ENCODE results near the gene RUSF1. TPM values are rescaled to one million over a fixed set of nuclear protein-coding genes. Genes with fewer than 3 reads are reported as not detected.

RUSF1 gene
- total RNA-seq, 1 donor from 2014 or later: 54.9 TPM

DNA sequence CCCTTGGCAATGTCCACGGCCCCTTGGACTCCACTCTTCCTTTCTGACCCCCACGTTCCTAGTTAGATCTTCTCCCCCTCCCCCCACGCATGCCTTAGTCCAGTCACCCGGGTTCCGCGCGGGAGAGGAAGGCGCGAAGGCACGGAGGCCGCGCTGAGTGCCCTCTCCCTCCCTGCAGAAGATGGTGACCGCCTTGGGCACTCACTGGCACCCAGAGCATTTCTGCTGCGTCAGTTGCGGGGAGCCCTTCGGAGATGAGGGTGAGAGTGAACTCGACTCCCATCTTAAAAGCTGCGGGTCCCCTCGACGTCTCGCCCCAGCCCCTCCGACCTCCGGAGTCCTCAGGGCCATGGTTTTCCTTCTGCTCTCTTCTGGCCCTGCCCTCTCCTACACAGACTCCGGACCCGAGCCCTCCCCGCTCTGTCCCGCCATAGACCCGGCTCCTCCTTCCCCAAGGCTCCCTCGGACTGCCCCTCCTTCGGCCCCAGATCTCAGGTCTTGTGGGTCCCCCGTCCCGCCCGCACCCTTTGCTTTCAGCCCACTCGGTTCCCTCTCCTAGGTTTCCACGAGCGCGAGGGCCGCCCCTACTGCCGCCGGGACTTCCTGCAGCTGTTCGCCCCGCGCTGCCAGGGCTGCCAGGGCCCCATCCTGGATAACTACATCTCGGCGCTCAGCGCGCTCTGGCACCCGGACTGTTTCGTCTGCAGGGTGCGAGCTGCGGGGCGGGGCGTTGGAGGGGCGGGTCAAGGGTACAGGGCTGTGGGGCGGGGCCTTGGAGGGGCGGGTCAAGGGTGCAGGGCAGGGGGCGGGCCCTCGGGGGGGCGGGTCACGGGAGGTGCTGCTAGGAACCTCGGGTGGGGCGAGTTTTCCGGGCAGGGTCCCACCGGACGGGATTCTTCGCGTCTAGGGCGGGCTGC is 31.6 kb downstream of the RUSF1 start:
- peak overlapping the region; percentile 84 for H3K27ac ChIP-seq
- no peaks in the 10 kb centered on the region for H3K27me3 ChIP-seq (ENCODE audit: low read depth)
- no peaks in the 10 kb centered on the region for H3K9me3 ChIP-seq
- ATAC-seq (peak; percentile 88 to 89), DNase-seq (peak; percentile 94)
- peaks cover 39% of the 10 kb centered on the region for H3K4me1 ChIP-seq
- TF ChIP-seq, protein P1, sequence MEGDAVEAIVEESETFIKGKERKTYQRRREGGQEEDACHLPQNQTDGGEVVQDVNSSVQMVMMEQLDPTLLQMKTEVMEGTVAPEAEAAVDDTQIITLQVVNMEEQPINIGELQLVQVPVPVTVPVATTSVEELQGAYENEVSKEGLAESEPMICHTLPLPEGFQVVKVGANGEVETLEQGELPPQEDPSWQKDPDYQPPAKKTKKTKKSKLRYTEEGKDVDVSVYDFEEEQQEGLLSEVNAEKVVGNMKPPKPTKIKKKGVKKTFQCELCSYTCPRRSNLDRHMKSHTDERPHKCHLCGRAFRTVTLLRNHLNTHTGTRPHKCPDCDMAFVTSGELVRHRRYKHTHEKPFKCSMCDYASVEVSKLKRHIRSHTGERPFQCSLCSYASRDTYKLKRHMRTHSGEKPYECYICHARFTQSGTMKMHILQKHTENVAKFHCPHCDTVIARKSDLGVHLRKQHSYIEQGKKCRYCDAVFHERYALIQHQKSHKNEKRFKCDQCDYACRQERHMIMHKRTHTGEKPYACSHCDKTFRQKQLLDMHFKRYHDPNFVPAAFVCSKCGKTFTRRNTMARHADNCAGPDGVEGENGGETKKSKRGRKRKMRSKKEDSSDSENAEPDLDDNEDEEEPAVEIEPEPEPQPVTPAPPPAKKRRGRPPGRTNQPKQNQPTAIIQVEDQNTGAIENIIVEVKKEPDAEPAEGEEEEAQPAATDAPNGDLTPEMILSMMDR (IDR thresholded peaks at IDR 0.05): no peak
- intact Hi-C loops (cut with DNase I): no loop called here
- peaks cover 38% of the 10 kb centered on the region for H3K36me3 ChIP-seq
- H3K4me3 ChIP-seq: peak overlapping the region; percentile 63

DNA sequence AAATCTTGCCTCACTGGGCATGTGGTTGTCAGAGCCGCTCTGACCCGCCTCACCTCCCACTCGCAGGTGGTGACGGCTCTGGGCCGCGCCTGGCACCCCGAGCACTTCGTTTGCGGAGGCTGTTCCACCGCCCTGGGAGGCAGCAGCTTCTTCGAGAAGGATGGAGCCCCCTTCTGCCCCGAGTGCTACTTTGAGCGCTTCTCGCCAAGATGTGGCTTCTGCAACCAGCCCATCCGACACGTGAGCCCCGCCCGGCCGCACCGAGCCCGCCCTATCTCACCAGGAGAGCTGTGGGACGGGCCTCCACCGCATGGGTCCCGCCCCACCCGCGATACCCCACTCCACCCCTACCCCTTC is 32.3 kb downstream of the RUSF1 start:
- TF ChIP-seq, protein P1 (IDR thresholded peaks at IDR 0.05): no peak
- DNase-seq: peak; percentile 75
- intact Hi-C loops (cut with DNase I): no loop called here

DNA sequence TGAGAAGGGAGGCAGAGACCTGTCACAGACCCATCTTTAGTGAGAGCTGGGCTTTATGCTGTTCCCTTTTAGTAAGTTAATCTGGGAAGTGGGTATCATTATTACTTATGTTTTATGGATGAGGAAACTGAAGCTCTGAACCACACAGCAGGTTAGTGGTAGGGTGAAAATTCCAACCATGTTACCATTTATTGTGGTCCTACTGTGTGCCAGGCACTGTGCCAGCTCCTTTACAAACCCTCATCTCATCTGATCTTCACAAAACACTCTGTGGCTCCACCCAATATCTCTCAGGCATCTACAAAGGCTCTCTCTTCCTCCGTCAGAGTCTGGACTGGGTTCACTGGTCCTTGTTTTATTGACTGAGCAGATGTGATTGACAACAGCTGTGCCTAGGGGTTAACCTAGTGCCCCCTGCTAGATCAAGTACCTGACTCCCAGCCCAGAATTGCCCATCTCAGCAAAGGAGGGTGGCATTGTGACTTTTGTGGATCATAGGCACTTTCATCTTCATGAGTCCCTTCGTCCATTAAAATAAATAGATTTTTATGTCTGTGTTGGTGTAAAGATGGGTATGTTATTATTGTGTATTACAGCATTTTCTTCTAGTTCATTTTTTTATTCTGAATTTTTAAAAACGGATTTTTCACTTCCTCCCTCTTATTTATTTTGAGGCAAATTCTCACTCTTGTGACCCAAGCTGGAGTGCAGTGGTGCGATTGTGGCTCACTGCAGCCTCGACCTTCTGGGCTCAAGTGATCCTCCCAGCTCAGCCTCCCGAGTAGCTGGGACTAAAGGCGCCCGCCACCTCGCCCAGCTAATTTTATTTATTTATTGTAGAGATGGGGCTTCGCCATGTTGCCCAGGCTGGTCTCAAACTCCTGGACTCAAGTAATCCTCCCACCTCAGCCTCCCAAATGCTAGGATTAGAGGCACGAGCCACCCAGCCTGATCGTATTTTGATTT is 33.1 kb downstream of the RUSF1 start:
- DNase-seq: no peak
- ATAC-seq: no peak
- TF ChIP-seq, protein P1 (IDR thresholded peaks at IDR 0.05): no peak
- Histone ChIP-seq H3K9me3 (no peaks in the 10 kb centered on the region), H3K36me3 (peaks cover 38% of the 10 kb centered on the region), H3K4me3 (no peak overlapping the region), H3K27ac (no peak overlapping the region), H3K27me3 (ENCODE audit: low read depth) (no peaks in the 10 kb centered on the region), H3K4me1 (peaks cover 42% of the 10 kb centered on the region)
- intact Hi-C loops (cut with DNase I): no loop called here

More for the DNA sequence above, 32.3 kb downstream of the RUSF1 start:
- ATAC-seq: peak; percentile 1 to 6
- H3K9me3 ChIP-seq: no peaks in the 10 kb centered on the region
- peak overlapping the region; percentile 63 for H3K4me3 ChIP-seq
- no peaks in the 10 kb centered on the region for H3K27me3 ChIP-seq (ENCODE audit: low read depth)
- H3K4me1 ChIP-seq: peaks cover 43% of the 10 kb centered on the region
- H3K27ac ChIP-seq: peak overlapping the region; percentile 84
- H3K36me3 ChIP-seq: peaks cover 38% of the 10 kb centered on the region

- no peaks in the 10 kb centered on the region for H3K9me3 ChIP-seq
- H3K27me3 ChIP-seq (ENCODE audit: low read depth): no peaks in the 10 kb centered on the region
- ATAC-seq (no peak), DNase-seq (no peak)
- H3K27ac ChIP-seq: peak overlapping the region; percentile 18
- peaks cover 42% of the 10 kb centered on the region for H3K4me1 ChIP-seq
- TF ChIP-seq, protein P1 (IDR thresholded peaks at IDR 0.05): no peak
- intact Hi-C loops (cut with DNase I): no loop called here
- peaks cover 38% of the 10 kb centered on the region for H3K36me3 ChIP-seq
- H3K4me3 ChIP-seq: no peak overlapping the region
Measured at GRCh38 chr16:31474173-31474714, 33.9 kb downstream of the RUSF1 start.

All from lower lobe of right lung (tissue), 2 donors.